ENCODE results near the gene POC5. TPM values are rescaled to one million over a fixed set of nuclear protein-coding genes. Genes with fewer than 3 reads are reported as not detected.

The POC5 gene
- total RNA-seq, 1 experiment from 2014 or later, result 14.8 TPM

DNA sequence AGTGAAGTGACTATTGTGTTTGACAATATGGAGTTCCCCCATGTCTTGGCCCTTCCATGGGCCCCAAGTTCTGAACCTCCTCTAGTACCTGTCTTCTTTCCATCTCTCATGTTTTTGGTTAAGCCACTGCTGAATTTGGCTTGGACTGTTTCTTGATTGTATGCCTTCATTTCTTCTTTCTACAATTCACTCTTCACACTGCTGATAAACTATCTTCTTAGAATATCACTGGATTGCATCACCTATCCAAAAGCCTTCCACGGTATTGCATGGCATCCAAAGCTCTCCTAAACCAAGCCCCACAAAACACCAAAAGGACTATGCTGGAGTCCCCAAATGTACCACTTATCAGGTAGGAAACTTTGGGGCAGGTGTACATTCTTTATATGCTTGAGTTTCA, 4.3 kb upstream of the POC5 start:
- TF ChIP-seq EZH2phosphoT487 (IDR thresholded peaks at IDR 0.05; ENCODE audit: borderline replicate concordance), result no peak
- no peak for TF ChIP-seq SRF (IDR thresholded peaks at IDR 0.05; ENCODE audit: low read depth)
- TF ChIP-seq ZFX (IDR thresholded peaks at IDR 0.05), result no peak
- TF ChIP-seq, protein P1, sequence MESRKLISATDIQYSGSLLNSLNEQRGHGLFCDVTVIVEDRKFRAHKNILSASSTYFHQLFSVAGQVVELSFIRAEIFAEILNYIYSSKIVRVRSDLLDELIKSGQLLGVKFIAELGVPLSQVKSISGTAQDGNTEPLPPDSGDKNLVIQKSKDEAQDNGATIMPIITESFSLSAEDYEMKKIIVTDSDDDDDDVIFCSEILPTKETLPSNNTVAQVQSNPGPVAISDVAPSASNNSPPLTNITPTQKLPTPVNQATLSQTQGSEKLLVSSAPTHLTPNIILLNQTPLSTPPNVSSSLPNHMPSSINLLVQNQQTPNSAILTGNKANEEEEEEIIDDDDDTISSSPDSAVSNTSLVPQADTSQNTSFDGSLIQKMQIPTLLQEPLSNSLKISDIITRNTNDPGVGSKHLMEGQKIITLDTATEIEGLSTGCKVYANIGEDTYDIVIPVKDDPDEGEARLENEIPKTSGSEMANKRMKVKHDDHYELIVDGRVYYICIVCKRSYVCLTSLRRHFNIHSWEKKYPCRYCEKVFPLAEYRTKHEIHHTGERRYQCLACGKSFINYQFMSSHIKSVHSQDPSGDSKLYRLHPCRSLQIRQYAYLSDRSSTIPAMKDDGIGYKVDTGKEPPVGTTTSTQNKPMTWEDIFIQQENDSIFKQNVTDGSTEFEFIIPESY (IDR thresholded peaks at IDR 0.05; ENCODE audit: extremely low read depth, insufficient replicate concordance, low read length), result no peak
- no peak for TF ChIP-seq CBX3 (IDR thresholded peaks at IDR 0.05; ENCODE audit: low read depth)
- no peak for TF ChIP-seq REST (IDR thresholded peaks at IDR 0.05; ENCODE audit: low read depth)
- no peak for TF ChIP-seq ELF1 (IDR thresholded peaks at IDR 0.05; ENCODE audit: borderline replicate concordance, low read depth)
- no peak for TF ChIP-seq YY1 (IDR thresholded peaks at IDR 0.05; ENCODE audit: extremely low read depth, insufficient replicate concordance, low read depth, low read length)
- TF ChIP-seq CEBPB (IDR thresholded peaks at IDR 0.05; ENCODE audit: low read depth), result no peak
- TF ChIP-seq SP1 (IDR thresholded peaks at IDR 0.05; ENCODE audit: low read depth), result no peak
- no peak overlapping the region for H3K4me3 ChIP-seq (replicated peaks in 1 of 2; ENCODE audit: low read depth in 1 of 2, low read length in 2 of 2)
- no peaks in the 10 kb centered on the region for H3K27me3 ChIP-seq (ENCODE audit: insufficient read depth, low read length)
- no peaks in the 10 kb centered on the region for H4K20me1 ChIP-seq (ENCODE audit: insufficient read depth)
- H3K9me3 ChIP-seq (ENCODE audit: control insufficient read depth in 1 of 2, insufficient read depth in 1 of 2, low read depth in 1 of 2, low read length in 2 of 2), result no peaks in the 10 kb centered on the region
- no peak overlapping the region for H3K9ac ChIP-seq (ENCODE audit: low read length)
- ChIA-PET CTCF (no interaction called here), RAD21 (ENCODE audit: low non-redundant PET in 1 of 2, low total read pairs in 2 of 2, uncharacterized antibody in 2 of 2, unreplicated experiment in 2 of 2) (no interaction called here), POLR2A (no interaction called here)
- no TSS peak for BruUV-seq (replicated peaks)
- no peaks in the 10 kb centered on the region for H3K4me1 ChIP-seq (ENCODE audit: control insufficient read depth in 1 of 2, insufficient read depth in 2 of 2, low read length in 2 of 2)
- DNase-seq (ENCODE audit: low read depth, low spot score) (no peak), ATAC-seq (no peak)
- intact Hi-C loops (cut with micrococcal nuclease), result no loop called here
- no peaks in the 10 kb centered on the region for H3K9me2 ChIP-seq (ENCODE audit: insufficient read depth)
- H3K4me2 ChIP-seq (ENCODE audit: low read length), result no peak overlapping the region
- H3K79me2 ChIP-seq (ENCODE audit: insufficient read depth, low read length), result peaks cover 3% of the 10 kb centered on the region
- no peaks in the 10 kb centered on the region for H3K36me3 ChIP-seq (ENCODE audit: control insufficient read depth in 1 of 2, insufficient read depth in 2 of 2, low read length in 2 of 2)
- no peak overlapping the region for H2AFZ ChIP-seq (ENCODE audit: low read depth, low read length, poor library complexity, severe bottlenecking)
- H3K27ac ChIP-seq (ENCODE audit: low read depth, low read length), result no peak overlapping the region
